NCI-H748 (cell line): ENCODE measurements around the gene HDAC4.

Experiments used
- DNase-seq: peaks from one replicate; lab custom pipeline; 2025; ENCODE audit not compliant: unreplicated experiment; lab: John Stamatoyannopoulos, UW

The HDAC4 gene

DNA sequence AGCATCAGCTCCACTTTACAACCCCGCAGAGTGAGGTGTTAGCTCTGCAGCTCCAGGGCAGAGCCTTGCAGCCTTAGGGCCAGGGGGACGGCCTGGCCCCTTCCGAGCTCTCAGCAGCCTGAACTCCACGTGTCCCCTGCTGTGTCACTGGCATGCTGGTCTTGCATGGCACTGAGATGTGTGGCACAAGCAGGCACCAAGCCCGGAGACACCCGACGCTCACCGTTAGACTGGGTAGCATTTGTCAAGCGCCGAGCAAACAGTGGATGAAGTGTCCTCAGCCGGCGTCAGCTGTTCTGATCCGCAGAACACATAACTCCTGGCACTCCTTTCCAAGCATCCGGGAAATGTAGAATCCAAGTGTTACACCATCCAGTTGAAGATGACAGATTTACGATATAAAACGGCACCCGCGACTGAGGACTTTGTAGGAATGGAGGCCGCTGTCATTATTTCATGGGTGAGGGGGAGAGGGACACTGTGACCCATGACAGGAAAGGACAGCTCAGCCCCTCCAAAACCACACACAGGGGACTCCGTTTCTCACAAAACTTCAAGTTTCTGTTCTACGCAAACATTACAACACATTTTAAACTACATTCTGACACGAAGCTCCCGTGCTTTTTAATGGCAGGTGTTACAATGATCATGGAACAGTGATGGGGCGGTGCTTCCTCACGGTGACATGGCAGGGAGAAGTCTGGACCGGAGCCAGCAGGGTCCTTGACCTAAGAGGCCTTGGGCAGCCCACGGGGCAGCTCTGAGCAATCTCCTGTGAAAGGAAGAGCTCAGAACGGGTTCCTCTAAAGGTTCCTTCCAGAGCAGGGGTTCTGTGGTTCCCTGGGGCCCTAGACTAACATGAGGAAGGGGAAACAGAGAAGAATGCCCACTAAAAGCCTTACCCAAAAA, 89.4 kb downstream of the HDAC4 start:
- no peak for DNase-seq

- no peak for DNase-seq
Observed at GRCh38 chr2:239310401-239311061, 90.3 kb downstream of the HDAC4 start.

GRCh38 chr2:239309398-239310245, 91.2 kb downstream of the HDAC4 start:
- DNase-seq = no peak

DNA sequence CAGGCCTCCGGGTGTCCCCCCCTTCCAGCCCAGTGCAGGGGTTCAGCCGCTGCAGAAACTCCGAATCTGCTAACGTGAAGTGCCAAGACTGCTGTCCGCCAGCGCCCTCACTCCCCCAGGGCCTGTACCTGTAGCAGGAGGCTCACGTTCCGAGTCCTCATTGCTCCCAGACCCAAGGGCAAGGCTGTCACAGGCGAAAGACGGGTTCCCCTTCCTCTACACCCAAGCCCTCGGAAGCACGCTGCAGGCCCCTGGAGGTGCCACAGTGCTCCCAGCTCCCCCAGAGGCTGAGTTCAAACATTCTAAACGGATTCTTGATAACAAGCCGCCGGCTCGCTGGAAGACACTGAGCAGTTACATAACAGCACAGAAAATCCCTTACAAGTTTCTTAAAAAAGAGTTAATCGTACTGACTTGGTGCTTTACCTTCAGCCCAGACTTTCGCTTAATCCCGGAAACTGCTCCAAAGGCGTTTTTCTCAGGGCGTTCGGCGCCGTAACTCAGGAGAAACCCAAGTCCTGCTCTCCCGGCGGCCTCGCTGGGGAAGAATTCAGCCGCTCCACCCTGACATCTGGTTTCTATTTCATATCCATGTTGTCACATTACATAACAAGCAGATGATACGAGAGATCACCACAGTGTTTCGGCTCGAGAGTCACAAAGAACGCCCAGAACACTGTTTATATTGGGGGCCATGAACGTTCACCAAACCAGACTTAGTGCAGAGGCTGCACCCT, 92.0 kb downstream of the HDAC4 start:
- DNase-seq = no peak

DNA sequence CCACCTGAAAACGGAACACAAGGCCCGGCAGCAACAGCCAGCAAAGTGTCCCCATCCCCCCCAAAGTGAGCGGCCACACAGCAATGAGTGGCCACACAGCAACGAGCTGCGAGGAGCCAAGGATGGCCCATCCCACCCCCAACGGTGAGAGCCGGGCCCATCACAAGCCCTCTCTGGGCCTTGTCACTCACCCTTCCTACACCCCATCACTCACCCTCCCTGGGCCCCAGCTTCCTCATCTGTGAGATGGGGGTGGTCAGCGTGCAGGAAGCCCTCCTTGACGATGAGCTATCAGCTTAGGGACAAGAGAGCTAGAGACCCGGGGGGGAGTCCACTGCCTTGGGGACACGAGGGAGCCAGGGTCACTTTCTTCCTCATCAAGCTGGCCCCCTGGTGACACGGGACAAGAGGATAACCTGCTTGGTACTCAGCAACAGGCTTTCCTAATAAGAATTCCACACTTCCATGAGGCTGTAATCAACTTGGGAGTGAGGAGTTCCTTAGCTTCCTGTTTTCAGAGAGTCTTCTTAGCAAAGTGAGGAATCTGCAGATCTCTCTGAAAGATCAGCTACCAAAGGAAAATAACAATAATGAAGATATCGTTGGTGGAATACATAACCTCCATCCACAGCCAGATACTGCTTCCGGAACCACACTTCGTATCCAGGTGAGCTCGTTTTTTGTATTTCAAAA, 92.8 kb downstream of the HDAC4 start:
- DNase-seq = no peak

DNA sequence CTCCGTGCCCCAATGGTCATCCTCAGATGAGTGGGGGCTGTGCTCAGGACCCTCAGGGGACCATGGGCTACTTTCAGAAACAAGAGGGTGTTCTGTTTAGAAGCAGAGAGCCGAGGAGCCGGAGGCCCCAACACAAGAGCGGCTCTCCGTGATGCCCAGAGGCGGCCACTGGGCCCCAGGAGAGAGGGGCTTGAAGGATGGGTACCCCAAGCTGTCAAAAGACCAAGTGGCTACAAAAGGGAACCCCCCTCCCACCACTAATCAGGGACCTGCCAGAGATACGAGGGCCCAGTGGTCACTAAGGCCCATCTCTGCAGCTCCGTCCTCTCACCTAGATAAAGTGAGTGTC, 93.6 kb downstream of the HDAC4 start:
- DNase-seq = no peak

DNA sequence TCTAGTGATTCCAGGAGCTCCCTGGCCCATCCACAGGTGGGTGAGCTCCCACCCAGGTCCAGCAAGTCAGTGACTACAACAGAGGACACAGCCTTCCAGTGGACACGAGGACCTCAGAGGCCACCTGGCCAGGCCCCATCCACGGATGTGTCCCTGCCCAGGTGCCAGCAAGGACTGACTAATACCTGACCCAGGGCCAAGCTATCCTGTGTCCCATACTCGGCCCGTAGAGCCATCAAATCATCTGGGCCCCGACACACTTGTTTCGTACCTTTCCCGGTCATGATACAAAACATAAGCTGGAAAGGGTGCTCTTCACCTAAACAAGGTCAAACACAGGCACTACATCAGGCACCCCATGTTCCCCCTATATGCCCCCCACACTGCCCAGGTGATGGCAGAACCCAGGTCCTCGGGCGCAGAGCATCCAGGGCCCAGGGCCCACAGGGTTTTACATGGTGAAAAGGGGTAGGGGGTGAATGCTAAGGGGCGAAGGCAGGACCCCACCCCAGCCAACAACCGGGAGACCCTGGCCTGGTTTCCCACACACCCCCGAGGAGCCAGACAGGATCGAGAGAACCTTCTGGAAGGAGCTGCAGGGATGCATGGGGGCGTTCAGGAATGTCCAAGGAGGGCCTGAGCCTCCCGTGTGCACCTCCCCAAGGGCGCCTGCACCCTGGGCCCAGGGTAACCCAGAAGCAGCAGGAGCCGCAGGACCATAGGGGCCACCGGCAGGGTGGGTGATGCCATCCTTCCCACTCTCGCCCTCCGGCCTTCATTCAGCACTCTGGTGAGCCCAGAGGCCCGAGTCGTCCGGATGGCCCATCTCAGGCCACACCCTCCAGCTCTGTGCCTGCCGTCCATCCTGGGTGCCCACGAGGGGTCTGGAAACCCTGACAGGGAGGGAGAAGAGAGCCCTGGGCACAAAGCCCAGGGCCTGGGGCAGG, 94.3 kb downstream of the HDAC4 start:
- DNase-seq = no peak

- DNase-seq = no peak
Observed at GRCh38 chr2:239305771-239306170, 95.0 kb downstream of the HDAC4 start.

DNA sequence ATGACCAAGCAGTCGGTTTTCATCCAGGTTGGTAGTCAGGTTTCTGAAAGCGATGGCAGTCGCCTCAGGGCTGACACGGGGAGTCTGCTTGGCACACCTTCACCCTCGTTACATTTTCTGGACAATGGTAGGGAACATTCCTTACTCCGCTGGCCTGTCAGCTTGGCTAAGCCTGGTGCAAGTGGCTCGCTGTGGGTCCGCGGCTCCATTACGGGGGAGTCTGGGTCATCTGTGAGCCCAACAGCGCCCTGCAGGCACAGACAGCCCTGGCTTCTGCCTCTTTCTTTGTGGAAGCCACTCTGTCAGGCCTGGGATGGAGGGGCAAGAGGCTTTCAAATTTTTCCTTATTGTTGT, 95.6 kb downstream of the HDAC4 start:
- DNase-seq = no peak

GRCh38 chr2:239304533-239305221, 96.1 kb downstream of the HDAC4 start:
- DNase-seq = no peak

GRCh38 chr2:239303711-239304532, 96.9 kb downstream of the HDAC4 start:
- DNase-seq = no peak

DNA sequence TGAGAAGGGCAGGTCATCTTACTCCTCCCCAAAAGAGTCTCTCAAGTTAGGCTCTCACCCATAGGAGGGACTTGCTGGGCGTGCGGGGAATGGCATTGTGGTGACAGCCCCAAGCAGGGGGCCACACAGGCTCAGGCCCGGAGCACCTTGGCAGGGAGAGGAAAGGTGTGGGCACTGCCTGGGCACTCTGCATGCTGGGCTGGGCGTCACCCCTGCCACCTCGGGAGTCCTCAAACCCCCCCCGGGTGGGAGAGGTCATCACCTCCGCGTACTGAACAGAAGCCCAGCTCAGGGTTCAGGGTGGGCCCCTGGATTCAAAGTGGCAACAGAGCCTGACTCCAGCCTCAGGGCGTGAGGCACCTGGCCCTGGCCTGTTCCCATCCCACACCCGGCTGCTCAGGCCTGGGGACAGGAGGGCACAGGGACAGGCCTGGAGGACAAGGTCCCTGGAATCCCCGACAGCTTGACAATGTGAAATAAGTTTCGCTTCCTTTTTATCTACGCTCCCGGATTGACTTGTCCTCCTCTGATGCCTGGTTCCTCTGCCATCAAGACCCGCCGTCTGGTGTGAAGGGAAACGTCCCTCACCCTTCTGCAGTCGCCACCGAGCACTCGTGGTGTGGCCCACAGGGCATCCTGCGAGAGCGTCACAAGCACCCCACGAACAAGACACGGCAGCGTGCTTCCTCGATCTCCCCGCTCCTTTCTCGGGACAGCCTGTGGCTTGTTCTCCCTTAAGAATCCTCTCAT, 97.8 kb downstream of the HDAC4 start:
- DNase-seq = no peak

DNA sequence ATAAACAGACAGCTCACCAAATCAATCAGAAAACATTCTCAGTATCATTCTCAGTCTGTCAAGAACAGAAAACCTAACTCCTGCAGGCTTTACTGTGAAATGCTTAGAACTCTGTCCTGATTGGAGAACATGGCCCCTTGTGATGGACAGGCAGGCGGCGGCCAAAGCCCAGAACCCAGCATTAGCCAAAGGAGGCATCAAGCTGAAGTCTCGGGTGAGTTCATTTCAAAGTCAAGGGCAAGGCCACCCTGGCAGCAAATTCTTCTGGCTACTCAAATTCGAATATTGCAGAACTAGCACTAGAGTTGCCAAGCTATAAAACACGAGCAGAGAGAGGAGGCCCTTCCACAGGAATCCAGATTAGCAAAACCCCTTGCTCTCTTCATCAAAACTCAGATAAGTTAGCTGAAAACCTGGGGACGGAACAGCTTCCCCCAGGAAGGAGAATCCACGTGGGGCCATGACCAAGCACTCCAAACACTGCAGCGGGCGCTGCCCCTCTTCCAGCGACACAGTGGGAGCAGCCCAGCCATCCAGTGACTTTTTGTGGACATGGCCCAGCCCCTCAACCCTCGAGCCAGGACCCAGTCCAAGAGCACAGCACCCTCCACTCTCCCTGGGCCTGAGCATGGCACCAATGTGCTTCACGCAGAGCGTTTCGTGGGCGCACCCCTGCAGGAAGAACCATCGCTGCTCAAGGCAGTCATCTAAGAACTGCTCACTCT, 98.6 kb downstream of the HDAC4 start:
- DNase-seq = no peak

DNA sequence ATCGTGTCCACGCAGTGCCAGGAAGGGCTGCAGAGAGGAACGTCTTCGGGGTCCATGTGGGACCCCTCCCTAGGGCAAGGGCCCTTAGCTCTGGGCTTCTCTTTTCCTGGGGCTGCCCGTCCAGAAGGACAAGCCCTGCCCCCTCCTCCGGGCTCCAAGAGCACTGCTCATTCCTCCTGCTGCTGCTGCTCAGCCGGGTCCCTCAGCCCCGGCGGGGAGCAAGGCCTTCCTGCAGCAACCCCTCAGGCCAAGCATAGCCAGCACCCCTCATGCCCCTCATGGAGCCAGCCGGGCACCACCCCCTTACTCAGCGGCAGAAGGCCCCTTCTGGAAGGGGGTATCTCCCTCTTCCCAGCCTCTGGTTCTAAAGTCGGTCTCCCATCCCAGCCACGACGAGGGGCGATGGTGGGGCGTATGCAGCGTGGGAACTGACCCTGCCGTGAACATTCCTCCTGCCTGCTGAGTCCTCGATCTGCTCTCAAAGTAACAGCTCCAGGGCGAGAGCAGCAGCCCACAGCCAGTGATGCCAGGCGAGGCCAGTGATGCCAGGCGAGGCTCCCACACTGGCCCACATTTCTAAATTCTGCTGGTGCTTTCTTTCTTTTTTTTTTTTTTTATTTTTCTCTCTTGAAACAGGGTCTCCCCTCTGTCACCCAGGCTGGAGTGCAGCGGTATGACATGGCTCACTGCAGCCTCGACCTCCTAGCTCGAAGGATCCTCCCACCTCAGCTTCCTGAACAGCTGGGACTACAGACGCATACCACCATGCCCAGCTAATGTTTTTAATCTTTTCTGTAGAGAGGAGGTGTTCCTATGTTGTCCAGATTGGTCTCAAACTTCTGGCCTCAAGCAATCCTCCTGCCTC, 99.7 kb downstream of the HDAC4 start:
- DNase-seq = no peak

- no peak for DNase-seq
Observed at GRCh38 chr2:239300242-239300641, 100.6 kb downstream of the HDAC4 start.
